Measurements from ENCODE around the gene CAMK1D.

The CAMK1D gene

DNA sequence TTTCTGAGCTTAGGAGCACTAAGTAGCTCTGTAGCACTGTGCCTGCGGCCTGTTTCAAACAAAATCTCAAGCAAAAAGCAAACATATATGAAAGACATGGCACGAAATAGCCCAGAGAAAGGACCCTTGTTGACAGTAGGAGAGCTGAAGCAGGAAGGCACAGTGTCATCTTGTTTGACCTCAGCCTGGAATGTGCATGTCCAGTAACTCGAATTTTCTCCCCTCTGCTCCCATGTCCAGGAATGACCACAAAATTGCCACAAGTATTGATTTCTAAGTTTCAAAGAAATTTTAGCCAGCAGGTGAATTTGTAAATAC lies 351.2 kb downstream of the CAMK1D start:
- no peak overlapping the region for H3K27ac ChIP-seq (ENCODE audit: extremely low read depth, low read depth, low read length)
- no peaks in the 10 kb centered on the region for H3K9me3 ChIP-seq (ENCODE audit: control insufficient read depth, insufficient read depth, low read depth, low read length)
- TF ChIP-seq ZNF391 (tag by site-specific recombination; IDR thresholded peaks at IDR 0.05; ENCODE audit: borderline replicate concordance, low read depth) (no peak), ZNF157 (tag by site-specific recombination; IDR thresholded peaks at IDR 0.05) (no peak), ZSCAN5A (tag by site-specific recombination; IDR thresholded peaks at IDR 0.05) (no peak), ZNF404 (tag by site-specific recombination; IDR thresholded peaks at IDR 0.05) (no peak), ZNF664 (tag by site-specific recombination; IDR thresholded peaks at IDR 0.05) (no peak), ZNF37A (tag by site-specific recombination; IDR thresholded peaks at IDR 0.05) (no peak)
- TF ChIP-seq, protein P1, sequence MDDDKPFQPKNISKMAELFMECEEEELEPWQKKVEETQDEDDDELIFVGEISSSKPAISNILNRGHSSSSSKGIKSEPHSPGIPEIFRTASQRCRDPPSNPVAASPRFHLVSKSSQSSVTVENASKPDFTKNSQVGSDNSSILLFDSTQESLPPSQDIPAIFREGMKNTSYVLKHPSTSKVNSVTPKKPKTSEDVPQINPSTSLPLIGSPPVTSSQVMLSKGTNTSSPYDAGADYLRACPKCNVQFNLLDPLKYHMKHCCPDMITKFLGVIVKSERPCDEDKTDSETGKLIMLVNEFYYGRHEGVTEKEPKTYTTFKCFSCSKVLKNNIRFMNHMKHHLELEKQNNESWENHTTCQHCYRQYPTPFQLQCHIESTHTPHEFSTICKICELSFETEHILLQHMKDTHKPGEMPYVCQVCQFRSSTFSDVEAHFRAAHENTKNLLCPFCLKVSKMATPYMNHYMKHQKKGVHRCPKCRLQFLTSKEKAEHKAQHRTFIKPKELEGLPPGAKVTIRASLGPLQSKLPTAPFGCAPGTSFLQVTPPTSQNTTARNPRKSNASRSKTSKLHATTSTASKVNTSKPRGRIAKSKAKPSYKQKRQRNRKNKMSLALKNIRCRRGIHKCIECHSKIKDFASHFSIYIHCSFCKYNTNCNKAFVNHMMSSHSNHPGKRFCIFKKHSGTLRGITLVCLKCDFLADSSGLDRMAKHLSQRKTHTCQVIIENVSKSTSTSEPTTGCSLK (tag by site-specific recombination; IDR thresholded peaks at IDR 0.05): no peak
- H3K36me3 ChIP-seq (ENCODE audit: control insufficient read depth in 2 of 2, insufficient read depth in 1 of 2, low read length in 2 of 2): no peaks in the 10 kb centered on the region
- no peaks in the 10 kb centered on the region for H3K4me1 ChIP-seq (ENCODE audit: control insufficient read depth, insufficient read depth, low read length)
- POLR2A ChIA-PET: no interaction called here
- no peak overlapping the region for H3K4me3 ChIP-seq (ENCODE audit: low read depth, low read length)
- CTCF ChIA-PET: interaction anchor here (0.6 to 1.1 kb wide), 2 partner anchors 10 to 374 kb away, joined by 3 to 6 read pairs; no protein-coding TSS in a partner anchor

DNA sequence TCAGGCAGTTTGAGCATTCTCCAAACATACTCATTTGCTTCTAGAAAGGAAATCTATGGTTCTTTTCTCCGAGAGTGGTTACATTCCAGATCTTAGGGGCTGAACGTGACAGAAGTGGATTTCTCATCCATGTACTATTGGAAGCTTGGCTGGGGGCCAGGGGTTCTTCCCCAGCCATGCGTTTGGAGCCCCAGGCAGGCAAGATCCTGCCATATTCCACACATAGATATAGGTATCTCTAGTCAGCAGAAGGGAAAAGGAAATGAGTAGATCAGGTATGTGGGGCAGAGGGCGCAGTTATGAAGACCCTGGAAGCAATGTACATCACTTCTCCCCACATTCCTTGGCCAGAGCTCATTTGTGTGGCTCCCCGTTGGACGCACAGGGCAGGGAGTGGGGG lies 352.3 kb downstream of the CAMK1D start:
- TF ChIP-seq SP3 (tag by site-specific recombination; IDR thresholded peaks at IDR 0.05): no peak
- TF ChIP-seq, protein P1 (tag by site-specific recombination; IDR thresholded peaks at IDR 0.05): no peak
- no peak for TF ChIP-seq ZNF324 (tag by site-specific recombination; IDR thresholded peaks at IDR 0.05)
- Histone ChIP-seq H3K27ac (ENCODE audit: extremely low read depth, low read depth, low read length) (no peak overlapping the region), H3K36me3 (ENCODE audit: control insufficient read depth in 2 of 2, insufficient read depth in 1 of 2, low read length in 2 of 2) (no peaks in the 10 kb centered on the region), H3K4me3 (ENCODE audit: low read depth, low read length) (no peak overlapping the region), H3K9me3 (ENCODE audit: control insufficient read depth, insufficient read depth, low read depth, low read length) (no peaks in the 10 kb centered on the region), H3K4me1 (ENCODE audit: control insufficient read depth, insufficient read depth, low read length) (no peaks in the 10 kb centered on the region)
- ChIA-PET CTCF (interaction anchor here (0.9 to 2.2 kb wide), 3 partner anchors 9 to 97 kb away, joined by 3 to 6 read pairs (median 4); no protein-coding TSS in a partner anchor), POLR2A (no interaction called here)

DNA sequence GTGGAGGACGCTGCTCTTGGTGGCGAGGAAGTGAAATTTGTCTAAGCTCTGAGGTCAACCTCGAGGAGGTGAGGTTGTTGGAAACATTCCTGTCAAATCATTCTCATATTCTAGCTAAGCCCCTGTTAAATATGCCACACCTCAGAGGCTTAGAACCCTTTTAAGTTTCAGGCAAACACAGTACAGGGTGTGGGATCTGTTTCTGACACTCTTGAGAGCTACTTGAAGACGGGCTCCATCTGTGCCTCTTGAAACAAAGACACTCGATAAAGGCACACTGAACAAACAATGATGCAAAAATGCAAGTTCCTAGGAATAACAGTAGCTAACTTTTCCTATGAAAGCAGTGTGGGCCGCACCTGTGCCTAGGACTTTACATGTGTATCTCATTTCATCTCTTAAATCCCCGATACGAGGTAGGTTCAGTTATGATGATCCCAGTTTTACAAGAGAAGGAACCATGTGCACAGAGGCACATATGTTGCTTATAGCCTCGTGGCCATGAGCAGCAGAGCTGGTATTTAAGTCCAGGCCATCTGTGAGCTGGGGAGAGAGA lies 352.9 kb downstream of the CAMK1D start:
- Histone ChIP-seq H3K36me3 (ENCODE audit: control insufficient read depth in 2 of 2, insufficient read depth in 1 of 2, low read length in 2 of 2) (no peaks in the 10 kb centered on the region), H3K4me1 (ENCODE audit: control insufficient read depth, insufficient read depth, low read length) (peaks cover 3% of the 10 kb centered on the region; the same call in 1 of the 2 replicates), H3K9me3 (ENCODE audit: control insufficient read depth, insufficient read depth, low read depth, low read length) (no peaks in the 10 kb centered on the region), H3K27ac (ENCODE audit: extremely low read depth, low read depth, low read length) (no peak overlapping the region), H3K4me3 (ENCODE audit: low read depth, low read length) (no peak overlapping the region)
- TF ChIP-seq ZNF394 (tag by site-specific recombination; IDR thresholded peaks at IDR 0.05; ENCODE audit: borderline replicate concordance): no peak
- TF ChIP-seq ZNF664 (tag by site-specific recombination; IDR thresholded peaks at IDR 0.05): no peak
- no peak for TF ChIP-seq SP7 (tag by site-specific recombination; IDR thresholded peaks at IDR 0.05)
- TF ChIP-seq ZNF16 (tag by site-specific recombination; IDR thresholded peaks at IDR 0.05; ENCODE audit: low read depth): no peak
- no peak for TF ChIP-seq GLIS2 (tag by site-specific recombination; IDR thresholded peaks at IDR 0.05)
- no peak for TF ChIP-seq ZNF10 (tag by site-specific recombination; IDR thresholded peaks at IDR 0.05)
- TF ChIP-seq ZNF510 (tag by site-specific recombination; IDR thresholded peaks at IDR 0.05; ENCODE audit: insufficient replicate concordance): no peak
- TF ChIP-seq ZNF175 (tag by site-specific recombination; IDR thresholded peaks at IDR 0.05): no peak
- TF ChIP-seq KLF10 (tag by site-specific recombination; IDR thresholded peaks at IDR 0.05): no peak
- TF ChIP-seq KLF1 (tag by site-specific recombination; IDR thresholded peaks at IDR 0.05): no peak
- TF ChIP-seq GLI4 (tag by site-specific recombination; IDR thresholded peaks at IDR 0.05): no peak
- no peak for TF ChIP-seq ZSCAN30 (tag by site-specific recombination; IDR thresholded peaks at IDR 0.05)
- ChIA-PET CTCF (interaction anchor here (0.9 to 2.2 kb wide), 3 partner anchors 9 to 97 kb away, joined by 3 to 6 read pairs (median 4); no protein-coding TSS in a partner anchor), POLR2A (no interaction called here)

Measured in HEK293 (cell line).